Parathyroid adenoma (tissue), 2 donors: ENCODE data around the gene TNFRSF25.

Experiments used
- H2AFZ ChIP-seq: fragments of 300-600 bp; sonication (generic); one replicate; pipeline ENCODE4 v1.7.0; 2017; ENCODE audit warnings: antibody characterized with exemption, mild to moderate bottlenecking
- H3K27ac ChIP-seq: fragments of 300-600 bp; sonication (generic); one replicate; pipeline ENCODE4 v1.7.0; 2017
- H3K27me3 ChIP-seq: fragments of 300-600 bp; sonication (generic); one replicate; pipeline ENCODE4 v1.7.0; 2017; ENCODE audit warnings: low read length; ENCODE audit not compliant: control insufficient read depth, insufficient read depth
- H3K36me3 ChIP-seq: fragments of 300-600 bp; sonication (generic); one replicate; pipeline ENCODE4 v1.7.0; 2017; ENCODE audit warnings: low read length; ENCODE audit not compliant: control insufficient read depth, insufficient read depth
- H3K4me1 ChIP-seq: fragments of 300-600 bp; sonication (generic); one replicate; pipeline ENCODE4 v1.7.0; 2017; ENCODE audit warnings: control low read depth
- H3K4me2 ChIP-seq: fragments of 300-600 bp; sonication (generic); one replicate; pipeline ENCODE4 v1.7.0; 2017; ENCODE audit warnings: low read length
- H3K4me3 ChIP-seq: fragments of 300-600 bp; sonication (generic); one replicate; pipeline ENCODE4 v1.7.0; 2017; ENCODE audit warnings: low read depth, low read length
- H3K79me2 ChIP-seq: fragments of 300-600 bp; sonication (generic); one replicate; pipeline ENCODE4 v1.7.0; 2017; ENCODE audit warnings: control low read depth
- H3K9ac ChIP-seq: fragments of 300-600 bp; sonication (generic); one replicate; pipeline ENCODE4 v1.7.0; 2017; ENCODE audit warnings: mild to moderate bottlenecking
- H3K9me3 ChIP-seq: fragments of 300-600 bp; sonication (generic); one replicate; pipeline ENCODE4 v1.7.0; 2017; ENCODE audit warnings: low read length; ENCODE audit not compliant: control insufficient read depth
- CTCF ChIP-seq: fragments of 300-600 bp; sonication (generic); IDR thresholded peaks from one replicate; pipeline ENCODE4 v1.7.0; 2017; ENCODE audit warnings: antibody characterized with exemption, mild to moderate bottlenecking
- donor health status: primary hyperparathyroidism.

Gene TNFRSF25

GRCh38 chr1:6462412-6463119 is 3.4 kb downstream of the TNFRSF25 start:
- no peak overlapping the region for H3K4me2 ChIP-seq
- H3K36me3 ChIP-seq = no peaks in the 10 kb centered on the region
- H3K9ac ChIP-seq = no peak overlapping the region
- H3K9me3 ChIP-seq = no peaks in the 10 kb centered on the region
- H3K27ac ChIP-seq = no peak overlapping the region
- H3K4me3 ChIP-seq = no peak overlapping the region
- no peaks in the 10 kb centered on the region for H3K27me3 ChIP-seq
- H3K79me2 ChIP-seq = no peaks in the 10 kb centered on the region
- TF ChIP-seq CTCF = no peak
- H2AFZ ChIP-seq = no peak overlapping the region
- H3K4me1 ChIP-seq = peaks cover 9% of the 10 kb centered on the region

- Histone ChIP-seq H3K9me3 (no peaks in the 10 kb centered on the region), H3K4me2 (no peak overlapping the region), H3K9ac (no peak overlapping the region), H3K4me3 (no peak overlapping the region), H3K27me3 (no peaks in the 10 kb centered on the region), H3K79me2 (peaks cover under 1% of the 10 kb centered on the region), H3K27ac (no peak overlapping the region), H2AFZ (no peak overlapping the region), H3K36me3 (no peaks in the 10 kb centered on the region), H3K4me1 (peaks cover 9% of the 10 kb centered on the region)
- no peak for TF ChIP-seq CTCF
These were observed 4.2 kb downstream of the TNFRSF25 start for GRCh38 chr1:6461538-6462411.

GRCh38 chr1:6461051-6461530 is 4.9 kb downstream of the TNFRSF25 start:
- Histone ChIP-seq H3K36me3 (no peaks in the 10 kb centered on the region), H3K4me3 (no peak overlapping the region), H3K9me3 (no peaks in the 10 kb centered on the region), H3K79me2 (peaks cover 2% of the 10 kb centered on the region), H2AFZ (no peak overlapping the region), H3K27ac (no peak overlapping the region), H3K4me1 (peaks cover 9% of the 10 kb centered on the region), H3K9ac (no peak overlapping the region), H3K4me2 (no peak overlapping the region), H3K27me3 (no peaks in the 10 kb centered on the region)
- TF ChIP-seq CTCF = no peak

- no peak overlapping the region for H3K4me3 ChIP-seq
- no peak overlapping the region for H3K9ac ChIP-seq
- no peak overlapping the region for H2AFZ ChIP-seq
- no peak overlapping the region for H3K4me2 ChIP-seq
- H3K4me1 ChIP-seq = peaks cover 9% of the 10 kb centered on the region
- H3K9me3 ChIP-seq = no peaks in the 10 kb centered on the region
- TF ChIP-seq CTCF = no peak
- H3K27me3 ChIP-seq = no peaks in the 10 kb centered on the region
- peaks cover 2% of the 10 kb centered on the region for H3K79me2 ChIP-seq
- H3K27ac ChIP-seq = no peak overlapping the region
- no peaks in the 10 kb centered on the region for H3K36me3 ChIP-seq
These were observed 5.5 kb downstream of the TNFRSF25 start for GRCh38 chr1:6460301-6461050.
